HepG2 (cell line): ENCODE measurements around the gene OSBPL2. TPM values are rescaled to one million over a fixed set of nuclear protein-coding genes. Genes with fewer than 3 reads are reported as not detected.

Experiments used
- AKAP8 ChIP-seq: sonication (generic); formaldehyde crosslinking; IDR thresholded peaks from 2 replicates; pipeline ENCODE4 v1.5.1; 2020; ENCODE audit warnings: mild to moderate bottlenecking, missing genetic modification reagents
- ARNT2 ChIP-seq: sonication (generic); formaldehyde crosslinking; IDR thresholded peaks from 2 replicates; pipeline ENCODE4 v1.8.0; 2022; ENCODE audit warnings: mild to moderate bottlenecking, low read depth, missing genetic modification reagents, moderate library complexity
- BATF2 ChIP-seq: sonication (generic); formaldehyde crosslinking; IDR thresholded peaks from 2 replicates; pipeline ENCODE4 v1.8.0; 2022; ENCODE audit warnings: mild to moderate bottlenecking, missing genetic modification reagents, moderate library complexity
- DNMT3B ChIP-seq: conservative IDR thresholded peaks from 2 replicates; pipeline ENCODE4 v1.6.1; 2016; ENCODE audit warnings: missing biosample characterization, control low read depth
- ISX ChIP-seq: sonication (generic); formaldehyde crosslinking; conservative IDR thresholded peaks from 2 replicates; pipeline ENCODE4 v1.5.0; 2020; ENCODE audit warnings: missing genetic modification reagents
- KAT8 ChIP-seq: IDR thresholded peaks from 2 replicates; pipeline ENCODE4 v1.6.1; 2016; ENCODE audit warnings: missing genetic modification reagents, missing compliant biosample characterization
- MAFG ChIP-seq: sonication (generic); formaldehyde crosslinking; IDR thresholded peaks from 2 replicates; pipeline ENCODE4 v1.5.1; 2020; ENCODE audit warnings: mild to moderate bottlenecking, missing genetic modification reagents
- MIXL1 ChIP-seq: IDR thresholded peaks from 2 replicates; pipeline ENCODE4 v1.6.1; 2016
- MTF2 ChIP-seq: sonication (generic); formaldehyde crosslinking; IDR thresholded peaks from 2 replicates; pipeline ENCODE4 v1.5.0; 2020; ENCODE audit warnings: missing genetic modification reagents, borderline replicate concordance
- NAIF1 ChIP-seq: sonication (generic); formaldehyde crosslinking; IDR thresholded peaks from 2 replicates; pipeline ENCODE4 v1.5.0; 2020; ENCODE audit warnings: mild to moderate bottlenecking, missing genetic modification reagents, borderline replicate concordance
- NCOA1 ChIP-seq: sonication (generic); formaldehyde crosslinking; IDR thresholded peaks from 2 replicates; pipeline ENCODE4 v1.9.0; 2021; ENCODE audit warnings: missing genetic modification reagents
- NFATC3 ChIP-seq: sonication (generic); formaldehyde crosslinking; IDR thresholded peaks from 2 replicates; pipeline ENCODE4 v1.5.1; 2020; ENCODE audit warnings: mild to moderate bottlenecking, missing genetic modification reagents
- NFYC ChIP-seq: IDR thresholded peaks from 2 replicates; pipeline ENCODE4 v1.6.1; 2016; ENCODE audit warnings: missing genetic modification reagents, missing compliant biosample characterization
- NR1H2 ChIP-seq: sonication (generic); formaldehyde crosslinking; IDR thresholded peaks from 2 replicates; pipeline ENCODE4 v1.8.1; 2022; ENCODE audit warnings: low read depth, missing genetic modification reagents, borderline replicate concordance
- PATZ1 ChIP-seq: sonication (generic); formaldehyde crosslinking; IDR thresholded peaks from 2 replicates; pipeline ENCODE4 v1.4.0; 2020; ENCODE audit warnings: missing genetic modification reagents
- PCBP2 ChIP-seq: fragments of 200-400 bp; formaldehyde crosslinking; optimal IDR thresholded peaks from 2 replicates; pipeline ENCODE3; 2018; ENCODE audit warnings: low read length, low read depth; ENCODE audit not compliant: poor library complexity, severe bottlenecking
- REL ChIP-seq: sonication (generic); formaldehyde crosslinking; conservative IDR thresholded peaks from 2 replicates; pipeline ENCODE4 v1.8.0; 2022; ENCODE audit warnings: mild to moderate bottlenecking, missing genetic modification reagents, moderate library complexity
- SAFB2 ChIP-seq: sonication (generic); formaldehyde crosslinking; IDR thresholded peaks from 2 replicates; pipeline ENCODE4 v1.5.1; 2020; ENCODE audit warnings: missing genetic modification reagents, low read depth, mild to moderate bottlenecking, borderline replicate concordance
- SIX1 ChIP-seq: sonication (generic); formaldehyde crosslinking; IDR thresholded peaks from 2 replicates; pipeline ENCODE4 v1.4.0; 2020; ENCODE audit warnings: missing genetic modification reagents, borderline replicate concordance
- SMARCE1 ChIP-seq: fragments of 450-650 bp; IDR thresholded peaks from 2 replicates; pipeline ENCODE4 v1.6.1; 2017; ENCODE audit warnings: borderline replicate concordance
- TEAD3 ChIP-seq: optimal IDR thresholded peaks from 2 replicates; pipeline ENCODE3; 2016; ENCODE audit warnings: borderline replicate concordance
- ZEB1 ChIP-seq: IDR thresholded peaks from 2 replicates; pipeline ENCODE4 v1.6.1; 2012; ENCODE audit warnings: mild to moderate bottlenecking, low read depth, inconsistent platforms; ENCODE audit not compliant: insufficient replicate concordance
- ZNF136 ChIP-seq: sonication (generic); formaldehyde crosslinking; IDR thresholded peaks from 2 replicates; pipeline ENCODE4 v1.8.1; 2022; ENCODE audit warnings: low read depth, mild to moderate bottlenecking, moderate library complexity, missing genetic modification reagents
- ZNF225 ChIP-seq: sonication (generic); formaldehyde crosslinking; IDR thresholded peaks from 2 replicates; pipeline ENCODE4 v1.4.0; 2020; ENCODE audit warnings: mild to moderate bottlenecking, missing genetic modification reagents
- ZNF543 ChIP-seq: sonication (generic); formaldehyde crosslinking; IDR thresholded peaks from 2 replicates; pipeline ENCODE4 v1.4.0; 2020; ENCODE audit warnings: mild to moderate bottlenecking, missing genetic modification reagents
- ZNF615 ChIP-seq: sonication (generic); formaldehyde crosslinking; IDR thresholded peaks from 2 replicates; pipeline ENCODE4 v1.5.0; 2020; ENCODE audit warnings: mild to moderate bottlenecking, missing genetic modification reagents, borderline replicate concordance
- ZNF7 ChIP-seq: IDR thresholded peaks from 2 replicates; pipeline ENCODE4 v1.6.1; 2016; ENCODE audit warnings: missing biosample characterization, missing genetic modification reagents
- ZNF746 ChIP-seq: sonication (generic); formaldehyde crosslinking; IDR thresholded peaks from 2 replicates; pipeline ENCODE4 v1.8.0; 2022; ENCODE audit warnings: mild to moderate bottlenecking, missing genetic modification reagents
- ZNF816 ChIP-seq: sonication (generic); formaldehyde crosslinking; IDR thresholded peaks from 2 replicates; pipeline ENCODE4 v1.8.0; 2022; ENCODE audit warnings: missing genetic modification reagents, mild to moderate bottlenecking, borderline replicate concordance
- ZZZ3 ChIP-seq: sonication (generic); formaldehyde crosslinking; IDR thresholded peaks from 2 replicates; pipeline ENCODE4 v1.4.0; 2020; ENCODE audit warnings: missing genetic modification reagents, mild to moderate bottlenecking, borderline replicate concordance
- polyA plus RNA-seq, 8 experiments: library from polyadenylated mRNA; depleted of rRNA in 3 of 8; stranded (reverse) in 7 of 8; unstranded in 1 of 8; fragments of >200 nt; fragmentation: Illumina TruSeq in 4 of 8; extraction: Trizol in 4 of 8; gene quantifications; 2 replicates each; pipeline versions ENCODE4 v1.2.1 to v1.2.3, GENCODE V29; 2011 to 2016; ENCODE audit warnings: low read depth in 4 of 8, missing spikeins in 1 of 8, mixed read lengths in 1 of 8; ENCODE audit not compliant: insufficient read depth in 1 of 8
- total RNA-seq, 5 experiments: library from RNA; depleted of rRNA; stranded (reverse); fragments of >200 nt; fragmentation: Illumina TruSeq; extraction: Trizol; gene quantifications; 2 replicates each; pipeline ENCODE4 v1.2.3, GENCODE V29; 2016; ENCODE audit warnings: low read depth in 1 of 5

The OSBPL2 gene
- total and polyA plus RNA-seq, 2 of the 13 experiments (the other 11 are each of a cell fraction or from before 2014, with no cell fraction given) = 18.5 to 37.4 TPM

- peak; percentile 94 for TF ChIP-seq PATZ1 (CRISPR knock-in tag)
- no peak; the same call in 1 of the 2 replicates for TF ChIP-seq ZNF816 (CRISPR knock-in tag)
- peak; percentile 65; the same call in 1 of the 2 replicates for TF ChIP-seq AKAP8 (CRISPR knock-in tag)
- TF ChIP-seq MIXL1 (CRISPR knock-in tag) = peak; percentile 58; the same call in 1 of the 2 replicates
- no peak for TF ChIP-seq NAIF1 (CRISPR knock-in tag)
- TF ChIP-seq TEAD3 (CRISPR knock-in tag) = peak; percentile 63
- TF ChIP-seq ARNT2 = peak; percentile 87
- TF ChIP-seq ISX (CRISPR knock-in tag) = 0 out of 2 replicates have a peak, but pooled peaks have one; percentile 47
- TF ChIP-seq REL (CRISPR knock-in tag) = peak; percentile 76; the same call in 1 of the 2 replicates
- no peak for TF ChIP-seq ZNF136
- 0 out of 2 replicates have a peak, but pooled peaks have one; percentile 41 for TF ChIP-seq NR1H2 (CRISPR knock-in tag)
- peak; percentile 72 for TF ChIP-seq ZEB1
- no peak; the same call in 1 of the 2 replicates for TF ChIP-seq ZZZ3 (CRISPR knock-in tag)
- no peak for TF ChIP-seq ZNF615 (CRISPR knock-in tag)
- peak; percentile 71; the same call in 1 of the 2 replicates for TF ChIP-seq SAFB2
- TF ChIP-seq ZNF225 (CRISPR knock-in tag) = no peak; the same call in 1 of the 2 replicates
- no peak; the same call in none of the 2 replicates for TF ChIP-seq ZNF746
- TF ChIP-seq SMARCE1 = no peak
- peak; percentile 97 for TF ChIP-seq NFYC (CRISPR knock-in tag)
- TF ChIP-seq BATF2 = no peak
- TF ChIP-seq NFATC3 (CRISPR knock-in tag) = no peak
- TF ChIP-seq MAFG (CRISPR knock-in tag) = peak; percentile 89
- 0 out of 2 replicates have a peak, but pooled peaks have one; percentile 64 for TF ChIP-seq SIX1 (CRISPR knock-in tag)
- no peak for TF ChIP-seq ZNF7 (CRISPR knock-in tag)
- TF ChIP-seq MTF2 (CRISPR knock-in tag) = peak; percentile 70; the same call in 1 of the 2 replicates
- TF ChIP-seq PCBP2 = peak; percentile 75
- no peak for TF ChIP-seq ZNF543 (CRISPR knock-in tag)
- TF ChIP-seq DNMT3B (CRISPR knock-in tag) = peak; percentile 87; the same call in 1 of the 2 replicates
- 0 out of 2 replicates have a peak, but pooled peaks have one; percentile 22 for TF ChIP-seq NCOA1
- TF ChIP-seq KAT8 = peak; percentile 98
Observed at GRCh38 chr20:62302341-62303061, 64.2 kb downstream of the OSBPL2 start, which contains the start of gene ADRM1 (continued).
